Fibroblast of lung (primary cell): ENCODE results near the gene SCEL.

ENCODE experiments used
- EZH2 ChIP-seq: IDR thresholded peaks from 2 replicates; pipeline ENCODE4 v1.5.1; 2012; ENCODE audit warnings: low read length, control low read depth, mild to moderate bottlenecking; ENCODE audit errors: missing control alignments
- TF ChIP-seq, protein P1 (sequence below), 2 donors: IDR thresholded peaks in 1 of 2; conservative IDR thresholded peaks in 1 of 2; 1 replicate in 1 of 2; 2 replicates in 1 of 2; pipeline ENCODE4 v1.5.1; 2011 to 2012; ENCODE audit warnings: low read length in 2 of 2, control low read depth in 1 of 2, inconsistent platforms in 1 of 2, low read depth in 1 of 2, mild to moderate bottlenecking in 1 of 2

DNA sequence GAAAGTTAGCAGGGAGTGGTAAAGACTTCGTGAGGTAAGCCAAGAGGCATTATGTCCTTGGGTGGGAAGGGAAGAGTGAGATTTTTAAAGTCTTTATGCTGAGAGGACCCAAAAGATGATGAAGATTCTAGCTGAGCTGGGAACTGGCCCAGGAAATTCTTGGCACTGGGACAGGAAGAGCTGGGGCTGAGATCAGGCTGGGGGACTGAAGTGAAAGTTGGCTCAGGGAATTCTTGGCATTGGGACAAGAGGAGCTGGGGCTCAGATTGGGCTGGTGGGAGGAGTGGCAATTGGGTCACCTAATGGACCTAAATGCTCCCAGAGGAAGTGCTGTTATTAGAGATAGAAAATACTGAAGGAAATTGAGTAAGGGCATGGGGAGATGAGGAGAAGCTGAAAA is 8.8 kb downstream of the SCEL start:
- TF ChIP-seq, protein P1, sequence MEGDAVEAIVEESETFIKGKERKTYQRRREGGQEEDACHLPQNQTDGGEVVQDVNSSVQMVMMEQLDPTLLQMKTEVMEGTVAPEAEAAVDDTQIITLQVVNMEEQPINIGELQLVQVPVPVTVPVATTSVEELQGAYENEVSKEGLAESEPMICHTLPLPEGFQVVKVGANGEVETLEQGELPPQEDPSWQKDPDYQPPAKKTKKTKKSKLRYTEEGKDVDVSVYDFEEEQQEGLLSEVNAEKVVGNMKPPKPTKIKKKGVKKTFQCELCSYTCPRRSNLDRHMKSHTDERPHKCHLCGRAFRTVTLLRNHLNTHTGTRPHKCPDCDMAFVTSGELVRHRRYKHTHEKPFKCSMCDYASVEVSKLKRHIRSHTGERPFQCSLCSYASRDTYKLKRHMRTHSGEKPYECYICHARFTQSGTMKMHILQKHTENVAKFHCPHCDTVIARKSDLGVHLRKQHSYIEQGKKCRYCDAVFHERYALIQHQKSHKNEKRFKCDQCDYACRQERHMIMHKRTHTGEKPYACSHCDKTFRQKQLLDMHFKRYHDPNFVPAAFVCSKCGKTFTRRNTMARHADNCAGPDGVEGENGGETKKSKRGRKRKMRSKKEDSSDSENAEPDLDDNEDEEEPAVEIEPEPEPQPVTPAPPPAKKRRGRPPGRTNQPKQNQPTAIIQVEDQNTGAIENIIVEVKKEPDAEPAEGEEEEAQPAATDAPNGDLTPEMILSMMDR (conservative IDR thresholded peaks at IDR 0.05 in 1 of 2, IDR thresholded peaks at IDR 0.05 in 1 of 2; ENCODE audit: low read depth in 1 of 2, low read length in 2 of 2), result no peak
- no peak for TF ChIP-seq EZH2
